Activated CD4-positive, alpha-beta memory T cell treated with anti-CD3 and anti-CD28 coated beads, Interleukin-2, amount 10 ng/mL, durations not matched to agents 7 days and 5 days (primary cell): Measurements from ENCODE around the gene ZNF536. TPM values are rescaled to one million over a fixed set of nuclear protein-coding genes. Genes with fewer than 3 reads are reported as not detected.

Experiments used
- CTCF ChIA-PET: fragments of 350-600 bp; sonication (Branson Sonifier 250); formaldehyde crosslinking; loops from one replicate; lab custom pipeline; 2021; ENCODE audit warnings: antibody characterized with exemption, inconsistent platforms; lab: Charles Lee
- POLR2A ChIA-PET: fragments of 350-600 bp; sonication (Branson Sonifier 250); formaldehyde crosslinking; loops from one replicate; lab custom pipeline; 2021; ENCODE audit warnings: antibody characterized with exemption; lab: Charles Lee
- DNase-seq: peaks from one replicate; pipeline ENCODE4 v3.0.0-alpha.2; 2020
- H3K27ac Mint-ChIP-seq: one replicate; pipeline ENCODE4 v1.8.0; 2021; ENCODE audit warnings: mild to moderate bottlenecking, mixed read lengths
- H3K27me3 Mint-ChIP-seq: one replicate; pipeline ENCODE4 v1.8.0; 2021; ENCODE audit warnings: mixed read lengths
- H3K36me3 Mint-ChIP-seq: one replicate; pipeline ENCODE4 v1.8.0; 2021; ENCODE audit warnings: low read depth, mixed read lengths
- H3K4me1 Mint-ChIP-seq: one replicate; pipeline ENCODE4 v1.8.0; 2021; ENCODE audit warnings: mixed read lengths
- H3K4me3 Mint-ChIP-seq: one replicate; pipeline ENCODE4 v1.8.0; 2021; ENCODE audit warnings: mild to moderate bottlenecking, mixed read lengths
- H3K9me3 Mint-ChIP-seq: one replicate; pipeline ENCODE4 v1.8.0; 2021; ENCODE audit warnings: mixed read lengths
- total RNA-seq, 2 experiments: library from RNA; stranded (reverse); gene quantifications; one replicate each; pipeline ENCODE4 v1.2.3, GENCODE V29; 2021

Gene ZNF536
- total RNA-seq, 2 experiments from 2014 or later = not detected

DNA sequence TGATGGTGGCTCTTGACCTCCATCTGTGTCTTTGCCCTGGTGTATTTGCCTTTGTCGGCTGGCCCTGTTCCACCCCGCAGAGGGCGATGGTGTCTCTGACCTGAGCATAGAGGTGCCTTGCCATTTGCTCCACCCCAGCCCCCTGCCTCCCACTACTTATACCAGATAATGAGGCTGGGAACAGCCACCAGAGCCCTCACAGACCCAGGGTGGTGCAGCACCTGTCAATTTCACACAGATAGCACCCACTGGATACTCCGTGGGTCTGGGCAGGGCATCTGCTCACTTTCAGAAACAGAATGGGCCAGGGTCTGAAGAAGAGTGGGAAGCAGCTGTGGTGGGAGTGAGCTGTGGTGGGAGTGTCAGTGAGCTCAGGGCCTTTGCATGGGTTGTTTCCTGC, 4.1 kb downstream of the ZNF536 start:
- Mint-ChIP-seq H3K27ac (no peak overlapping the region), H3K27me3 (peaks cover 18% of the 10 kb centered on the region), H3K4me1 (no peaks in the 10 kb centered on the region), H3K4me3 (no peak overlapping the region), H3K36me3 (no peaks in the 10 kb centered on the region), H3K9me3 (no peaks in the 10 kb centered on the region)
- DNase-seq = no peak
- POLR2A ChIA-PET = no interaction called here
- CTCF ChIA-PET = no interaction called here

DNA sequence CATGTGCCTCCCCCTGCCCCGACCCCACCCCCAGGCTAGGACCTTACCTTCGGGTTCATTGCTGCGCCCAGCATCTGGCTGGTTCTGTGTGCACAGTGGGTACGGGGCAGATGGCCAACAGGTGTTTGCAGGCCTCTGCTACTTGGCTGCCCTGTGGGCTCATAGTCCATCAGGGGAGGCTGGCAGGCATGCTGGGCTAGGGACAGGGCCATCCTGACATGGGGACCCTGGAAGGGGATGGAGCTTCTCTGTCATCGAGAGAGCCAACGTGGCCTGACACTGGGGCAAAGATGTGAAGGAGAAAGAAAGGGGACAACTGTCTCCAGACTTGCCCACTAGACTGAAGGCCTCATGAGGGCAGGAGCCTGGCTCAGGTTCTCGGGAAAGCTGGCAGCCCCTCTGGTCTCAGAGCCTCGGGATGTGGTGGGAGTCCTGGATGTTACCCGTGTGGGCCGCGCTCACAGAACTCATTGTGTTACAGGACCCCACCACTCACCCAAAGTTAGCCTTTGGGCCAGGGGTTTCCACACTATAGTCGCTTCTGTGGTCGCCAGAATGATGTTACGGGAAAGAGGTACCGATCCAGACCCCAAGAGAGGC, 4.7 kb downstream of the ZNF536 start:
- POLR2A ChIA-PET = no interaction called here
- Mint-ChIP-seq H3K36me3 (no peaks in the 10 kb centered on the region), H3K4me3 (no peak overlapping the region), H3K27ac (no peak overlapping the region), H3K4me1 (no peaks in the 10 kb centered on the region), H3K9me3 (no peaks in the 10 kb centered on the region), H3K27me3 (peaks cover 18% of the 10 kb centered on the region)
- DNase-seq = no peak
- CTCF ChIA-PET = no interaction called here

DNA sequence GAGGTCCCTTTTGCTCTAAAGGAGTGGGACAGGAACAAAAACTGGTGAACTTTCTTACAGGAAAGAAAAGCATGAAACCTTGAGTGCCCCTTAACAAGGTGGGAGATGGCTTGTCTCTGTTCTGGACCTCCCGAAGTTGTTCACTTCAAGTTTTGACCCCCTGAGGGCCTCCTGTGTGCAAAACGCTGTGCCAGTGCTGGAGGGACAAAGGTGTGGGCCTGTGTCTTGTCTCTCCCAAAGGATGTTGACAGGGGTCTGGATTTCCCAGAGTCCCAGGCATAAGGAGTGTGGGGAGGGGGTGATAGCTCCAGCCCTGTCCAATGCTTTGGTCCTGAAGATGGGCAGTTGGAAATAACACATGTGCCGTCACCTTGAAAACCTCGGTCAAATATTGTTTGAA, 6.5 kb downstream of the ZNF536 start:
- H3K4me1 Mint-ChIP-seq = no peaks in the 10 kb centered on the region
- ChIA-PET CTCF (no interaction called here), POLR2A (no interaction called here)
- H3K4me3 Mint-ChIP-seq = no peak overlapping the region
- peaks cover 9% of the 10 kb centered on the region for H3K27me3 Mint-ChIP-seq
- H3K27ac Mint-ChIP-seq = no peak overlapping the region
- H3K36me3 Mint-ChIP-seq = no peaks in the 10 kb centered on the region
- DNase-seq = no peak
- no peaks in the 10 kb centered on the region for H3K9me3 Mint-ChIP-seq

DNA sequence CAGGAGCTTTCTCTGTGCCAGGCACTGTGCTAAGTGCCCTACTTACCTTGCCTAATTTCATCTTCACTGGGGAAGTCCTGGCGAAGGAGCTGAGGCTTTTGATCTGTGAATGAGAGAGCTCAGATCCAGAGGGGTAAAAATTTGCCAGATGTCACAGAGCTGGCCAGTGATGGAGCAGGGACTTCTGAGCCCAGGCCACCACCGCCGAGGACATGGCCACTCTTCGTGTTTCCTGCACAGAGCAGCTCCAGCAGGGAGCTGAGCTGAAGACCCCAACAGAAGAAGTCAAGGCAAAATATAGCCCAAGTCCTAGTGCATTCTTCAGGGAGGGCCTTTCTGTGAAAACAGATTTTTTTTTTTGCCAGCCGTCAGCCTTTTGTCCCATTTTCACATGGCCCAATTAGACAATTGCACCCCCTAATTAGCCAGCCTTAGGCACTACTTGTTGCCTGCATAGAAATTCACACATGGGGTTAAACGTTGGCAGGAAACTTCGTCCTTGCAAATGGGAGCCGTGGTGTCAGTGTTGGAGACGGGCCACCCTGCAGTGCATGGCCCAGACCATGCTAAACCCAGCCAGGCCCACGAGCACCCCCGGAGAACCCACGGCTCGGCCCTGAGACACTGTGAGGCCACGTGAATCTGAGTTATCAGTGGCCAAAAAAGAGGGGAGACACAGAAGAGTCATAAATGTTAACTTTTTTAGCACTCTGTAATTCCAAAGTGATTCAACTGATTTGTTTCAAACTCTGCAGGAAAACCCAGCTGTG, 7.8 kb downstream of the ZNF536 start:
- CTCF ChIA-PET = no interaction called here
- peaks cover 6% of the 10 kb centered on the region for H3K27me3 Mint-ChIP-seq
- H3K4me3 Mint-ChIP-seq = no peak overlapping the region
- H3K9me3 Mint-ChIP-seq = no peaks in the 10 kb centered on the region
- no peaks in the 10 kb centered on the region for H3K36me3 Mint-ChIP-seq
- POLR2A ChIA-PET = no interaction called here
- no peaks in the 10 kb centered on the region for H3K4me1 Mint-ChIP-seq
- DNase-seq = no peak
- no peak overlapping the region for H3K27ac Mint-ChIP-seq

DNA sequence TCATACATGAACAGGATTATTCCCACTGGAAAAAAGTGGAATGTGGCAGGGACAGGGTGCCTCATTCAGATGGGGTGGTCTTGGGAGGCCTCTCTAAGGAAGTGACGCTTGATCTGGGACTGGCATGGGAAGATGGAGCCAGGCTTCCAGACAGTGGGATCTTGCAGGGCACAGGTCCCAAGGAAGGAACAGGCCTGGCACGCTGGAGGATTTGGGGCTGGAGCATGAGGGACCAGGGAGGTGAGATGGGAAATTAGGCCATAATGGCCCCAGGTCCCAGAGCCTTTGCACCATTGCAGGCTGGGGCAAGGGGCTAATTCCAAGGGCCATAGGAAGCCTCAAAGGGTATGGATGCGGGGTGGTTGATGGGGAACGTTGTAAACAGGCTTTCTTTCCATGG, 9.2 kb downstream of the ZNF536 start:
- Mint-ChIP-seq H3K4me3 (no peak overlapping the region), H3K27me3 (no peaks in the 10 kb centered on the region), H3K36me3 (no peaks in the 10 kb centered on the region), H3K9me3 (no peaks in the 10 kb centered on the region), H3K27ac (no peak overlapping the region), H3K4me1 (no peaks in the 10 kb centered on the region)
- ChIA-PET CTCF (no interaction called here), POLR2A (no interaction called here)
- no peak for DNase-seq

DNA sequence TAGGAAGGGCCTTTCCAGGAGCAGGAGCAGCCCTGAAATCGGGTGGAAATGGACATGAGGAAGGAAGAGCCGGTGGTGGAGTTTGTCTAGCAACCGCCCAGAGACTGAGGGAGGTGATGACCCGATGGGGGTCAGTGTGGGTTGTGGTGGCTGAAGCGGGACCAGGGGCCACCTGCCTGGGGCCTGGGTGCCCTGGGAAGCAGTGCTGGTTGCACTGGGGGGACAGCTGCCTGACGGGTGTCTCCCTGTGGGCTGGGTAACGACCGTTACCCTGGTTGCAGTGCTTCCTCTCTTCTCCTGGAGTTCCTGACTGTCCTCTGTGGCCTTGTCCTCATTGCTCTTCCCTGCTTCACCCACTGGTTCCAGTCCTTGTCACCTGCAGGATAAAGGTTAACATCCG, 13.0 kb downstream of the ZNF536 start:
- Mint-ChIP-seq H3K27ac (no peak overlapping the region), H3K9me3 (no peaks in the 10 kb centered on the region), H3K4me3 (no peak overlapping the region), H3K4me1 (no peaks in the 10 kb centered on the region), H3K36me3 (no peaks in the 10 kb centered on the region), H3K27me3 (no peaks in the 10 kb centered on the region)
- ChIA-PET CTCF (no interaction called here), POLR2A (no interaction called here)
- DNase-seq = no peak

DNA sequence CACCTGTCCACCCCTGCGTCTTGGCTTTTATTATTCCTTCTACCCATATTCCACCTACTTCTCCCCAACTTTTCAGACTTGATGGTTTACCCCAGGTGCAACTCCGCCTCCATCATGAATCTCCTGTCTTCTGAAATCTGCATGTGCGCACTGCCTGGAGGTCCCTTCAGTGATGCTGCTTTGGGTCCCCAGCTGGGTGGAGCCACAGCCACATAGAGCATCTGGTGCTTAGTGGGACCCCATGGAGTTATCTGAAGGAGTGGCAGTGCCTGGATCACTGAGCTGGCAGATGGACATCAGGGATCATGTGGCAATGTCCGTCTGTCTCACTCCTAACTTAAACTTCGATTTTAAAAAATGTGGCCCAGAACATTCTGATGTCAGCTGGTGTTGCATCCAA, 13.5 kb downstream of the ZNF536 start:
- Mint-ChIP-seq H3K27me3 (no peaks in the 10 kb centered on the region), H3K9me3 (no peaks in the 10 kb centered on the region), H3K4me1 (no peaks in the 10 kb centered on the region), H3K4me3 (no peak overlapping the region), H3K27ac (no peak overlapping the region), H3K36me3 (no peaks in the 10 kb centered on the region)
- ChIA-PET POLR2A (no interaction called here), CTCF (no interaction called here)
- DNase-seq = no peak

- ChIA-PET CTCF (no interaction called here), POLR2A (no interaction called here)
- Mint-ChIP-seq H3K4me1 (no peaks in the 10 kb centered on the region), H3K9me3 (no peaks in the 10 kb centered on the region), H3K27me3 (no peaks in the 10 kb centered on the region), H3K36me3 (no peaks in the 10 kb centered on the region), H3K4me3 (no peak overlapping the region), H3K27ac (no peak overlapping the region)
- DNase-seq = no peak
Measured at GRCh38 chr19:30386551-30387143, 14.5 kb downstream of the ZNF536 start.

DNA sequence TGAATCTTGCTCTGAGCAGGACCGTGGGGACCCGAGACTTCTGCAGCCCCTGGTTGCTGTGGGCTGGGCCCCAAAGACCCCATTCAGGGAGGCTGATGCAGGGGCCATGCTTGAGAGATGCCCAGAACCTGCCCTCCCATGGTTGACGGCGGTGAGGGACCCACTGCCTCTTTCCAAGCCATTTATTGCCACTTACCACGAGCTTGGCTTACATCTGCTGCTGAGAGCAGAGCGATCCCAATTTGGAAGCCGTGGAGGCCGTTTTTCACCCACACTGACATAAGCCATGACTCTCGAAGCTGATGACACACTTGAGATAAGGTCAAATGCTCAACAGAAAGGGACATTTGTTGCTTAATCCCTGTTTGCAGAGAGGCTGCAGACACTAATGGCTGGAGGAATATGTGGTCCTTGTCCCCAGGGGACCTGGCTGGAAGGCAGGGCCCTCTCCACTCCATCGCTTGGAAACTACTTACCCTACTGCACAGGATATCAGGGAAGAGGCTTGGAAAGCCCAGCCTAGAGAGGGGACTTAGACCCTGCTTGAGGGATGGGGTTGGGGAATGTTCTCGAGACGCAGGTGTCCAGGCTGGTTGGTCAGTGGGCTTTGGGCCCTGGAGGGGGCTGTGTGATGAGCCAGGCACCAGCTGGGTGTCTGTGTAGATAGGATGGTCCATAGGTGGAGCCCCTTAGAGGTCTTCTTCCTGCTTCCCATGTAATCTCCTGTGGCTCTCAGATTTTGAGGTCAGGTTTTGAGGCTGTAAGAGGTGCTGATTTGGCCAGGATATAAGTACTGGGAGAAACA, 15.3 kb downstream of the ZNF536 start:
- DNase-seq = no peak
- H3K4me3 Mint-ChIP-seq = no peak overlapping the region
- H3K36me3 Mint-ChIP-seq = no peaks in the 10 kb centered on the region
- ChIA-PET CTCF (no interaction called here), POLR2A (no interaction called here)
- H3K9me3 Mint-ChIP-seq = no peaks in the 10 kb centered on the region
- H3K27me3 Mint-ChIP-seq = no peaks in the 10 kb centered on the region
- no peaks in the 10 kb centered on the region for H3K4me1 Mint-ChIP-seq
- no peak overlapping the region for H3K27ac Mint-ChIP-seq

GRCh38 chr19:30388327-30388726, 16.1 kb downstream of the ZNF536 start:
- Mint-ChIP-seq H3K4me3 (no peak overlapping the region), H3K9me3 (no peaks in the 10 kb centered on the region), H3K27me3 (no peaks in the 10 kb centered on the region), H3K36me3 (no peaks in the 10 kb centered on the region), H3K27ac (no peak overlapping the region), H3K4me1 (peaks cover 4% of the 10 kb centered on the region)
- no peak for DNase-seq
- CTCF ChIA-PET = no interaction called here
- POLR2A ChIA-PET = no interaction called here

DNA sequence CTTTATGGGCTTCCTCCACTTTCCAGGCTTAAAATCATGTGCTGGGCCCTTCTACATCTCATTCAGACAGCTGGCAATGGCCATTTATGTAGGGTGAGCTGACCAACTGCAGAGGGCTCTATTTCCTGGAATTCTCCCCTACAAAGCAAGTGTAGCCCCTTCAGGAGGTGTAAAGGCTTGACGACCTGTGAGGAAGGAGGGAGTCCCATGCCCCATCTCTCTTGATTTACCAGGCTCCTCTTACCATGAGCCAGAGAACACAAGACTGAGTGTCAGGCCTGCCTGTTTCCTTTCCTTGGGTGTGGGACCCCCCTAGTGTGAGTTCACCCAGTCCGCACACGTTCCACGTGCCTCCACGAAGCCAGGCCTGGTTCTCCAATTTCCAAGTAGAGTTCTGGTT, 16.6 kb downstream of the ZNF536 start:
- Mint-ChIP-seq H3K9me3 (no peaks in the 10 kb centered on the region), H3K4me3 (no peak overlapping the region), H3K27me3 (no peaks in the 10 kb centered on the region), H3K27ac (no peak overlapping the region), H3K36me3 (no peaks in the 10 kb centered on the region), H3K4me1 (peaks cover 4% of the 10 kb centered on the region)
- DNase-seq = no peak
- ChIA-PET POLR2A (no interaction called here), CTCF (no interaction called here)

- peaks cover 4% of the 10 kb centered on the region for H3K4me1 Mint-ChIP-seq
- no peak overlapping the region for H3K4me3 Mint-ChIP-seq
- H3K36me3 Mint-ChIP-seq = no peaks in the 10 kb centered on the region
- no peaks in the 10 kb centered on the region for H3K9me3 Mint-ChIP-seq
- H3K27ac Mint-ChIP-seq = no peak overlapping the region
- no peaks in the 10 kb centered on the region for H3K27me3 Mint-ChIP-seq
- ChIA-PET CTCF (no interaction called here), POLR2A (no interaction called here)
- DNase-seq = no peak
Measured at GRCh38 chr19:30390356-30390988, 18.3 kb downstream of the ZNF536 start.

DNA sequence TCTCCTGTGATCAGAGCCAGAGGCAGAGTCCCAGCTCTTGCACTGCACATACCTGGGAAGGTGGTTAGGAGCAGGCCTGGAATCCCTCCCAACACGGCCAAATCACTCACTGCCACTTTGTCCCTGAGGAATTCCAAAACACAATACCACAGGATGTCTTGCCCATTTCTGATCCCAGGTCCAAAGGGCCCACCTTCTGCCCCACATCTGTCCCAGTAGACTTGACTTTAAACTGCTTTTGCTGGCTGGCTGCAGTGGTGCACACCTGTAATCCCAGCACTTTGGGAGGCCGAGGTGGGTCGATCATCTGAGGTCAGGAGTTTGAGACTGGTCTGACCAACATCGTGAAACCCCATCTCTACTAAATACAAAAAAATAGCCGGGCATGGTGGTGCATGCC, 18.9 kb downstream of the ZNF536 start:
- CTCF ChIA-PET = no interaction called here
- H3K36me3 Mint-ChIP-seq = no peaks in the 10 kb centered on the region

More for the DNA sequence above, 18.9 kb downstream of the ZNF536 start:
- no peaks in the 10 kb centered on the region for H3K9me3 Mint-ChIP-seq
- no peak overlapping the region for H3K27ac Mint-ChIP-seq
- no peaks in the 10 kb centered on the region for H3K27me3 Mint-ChIP-seq
- no peak for DNase-seq
- H3K4me3 Mint-ChIP-seq = no peak overlapping the region
- POLR2A ChIA-PET = no interaction called here
- peaks cover 4% of the 10 kb centered on the region for H3K4me1 Mint-ChIP-seq
